ENCODE results near the gene C19orf81. TPM values are rescaled to one million over a fixed set of nuclear protein-coding genes. Genes with fewer than 3 reads are reported as not detected.
"Not testable (repeated sequence)": the region's sequence is repeated elsewhere in the genome, so short reads cannot be mapped to it uniquely, and the experiment has no call there.

C19orf81 gene
- total RNA-seq, 1 donor from 2014 or later: not detected

DNA sequence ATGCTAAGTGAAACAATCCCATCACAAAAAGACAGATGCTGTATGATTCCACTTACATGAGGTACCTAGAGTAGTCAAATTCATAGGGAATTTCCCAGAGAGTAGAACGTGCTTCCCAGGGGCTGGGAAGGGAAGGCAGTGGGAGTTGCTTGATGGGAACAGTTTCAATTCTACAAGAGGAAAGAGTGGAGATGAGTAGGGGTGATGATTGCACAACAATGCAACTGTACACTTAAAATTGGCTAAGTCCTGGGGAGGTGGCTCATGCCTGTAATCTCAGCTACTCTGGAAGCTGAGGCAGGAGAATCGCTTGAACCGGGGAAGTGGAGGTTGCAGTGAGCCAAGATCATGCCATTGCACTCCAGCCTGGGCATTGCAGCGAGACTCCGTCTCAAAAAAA, 30.9 kb upstream of the C19orf81 start:
- H3K9me3 ChIP-seq (ENCODE audit: insufficient read depth, low read depth, low read length); H3K9ac ChIP-seq (ENCODE audit: low read length); H2AFZ ChIP-seq (ENCODE audit: low read depth, low read length); H3K27ac Mint-ChIP-seq (ENCODE audit: unreplicated experiment); H3K27ac ChIP-seq (ENCODE audit: low read depth, low read length); FAIRE-seq; H3K4me3 Mint-ChIP-seq (ENCODE audit: unreplicated experiment); H3K36me3 ChIP-seq (ENCODE audit: insufficient read depth, low read length); H3K4me1 ChIP-seq (ENCODE audit: insufficient read depth, low read length); H3K9me3 Mint-ChIP-seq (ENCODE audit: unreplicated experiment); H3K36me3 Mint-ChIP-seq (ENCODE audit: low read depth, unreplicated experiment); H3K4me2 ChIP-seq (ENCODE audit: low read length); H3K27me3 Mint-ChIP-seq (ENCODE audit: low read depth, unreplicated experiment); H4K20me1 ChIP-seq (ENCODE audit: insufficient read depth, low read length); H3K27me3 ChIP-seq (ENCODE audit: insufficient read depth, low read length); H3K4me3 ChIP-seq (ENCODE audit: insufficient read depth, low read depth, low read length); H3K4me1 Mint-ChIP-seq (ENCODE audit: low read depth, unreplicated experiment); H3K79me2 ChIP-seq (ENCODE audit: insufficient read depth, low read length); DNase-seq (ENCODE audit: low read depth): not testable (repeated sequence)

DNA sequence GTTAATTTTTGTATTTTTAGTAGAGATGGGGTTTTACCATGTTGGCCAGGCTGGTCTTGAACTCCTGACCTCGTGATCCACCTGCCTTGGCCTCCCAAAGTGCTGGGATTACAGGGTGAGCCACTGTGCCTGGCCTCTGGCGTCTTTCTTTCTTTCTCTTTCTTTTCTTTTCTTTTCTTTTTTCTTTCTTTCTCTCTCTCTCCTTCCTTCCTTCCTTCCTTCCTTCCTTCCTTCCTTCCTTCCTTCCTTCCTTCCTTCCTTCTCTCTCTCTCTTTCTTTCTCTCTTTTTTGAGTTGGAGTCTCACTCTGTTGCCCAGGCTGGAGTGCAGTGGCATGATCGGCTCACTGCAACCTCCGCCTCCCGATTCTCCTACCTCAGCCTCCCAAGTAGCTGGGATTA, 30.1 kb upstream of the C19orf81 start:
- H3K9me3 Mint-ChIP-seq (ENCODE audit: unreplicated experiment); H3K9me3 ChIP-seq (ENCODE audit: insufficient read depth, low read depth, low read length); H3K27me3 Mint-ChIP-seq (ENCODE audit: low read depth, unreplicated experiment); H4K20me1 ChIP-seq (ENCODE audit: insufficient read depth, low read length); H3K4me1 ChIP-seq (ENCODE audit: insufficient read depth, low read length); H3K36me3 ChIP-seq (ENCODE audit: insufficient read depth, low read length); H3K4me3 Mint-ChIP-seq (ENCODE audit: unreplicated experiment); H3K4me3 ChIP-seq (ENCODE audit: insufficient read depth, low read depth, low read length); H3K4me2 ChIP-seq (ENCODE audit: low read length); H3K27ac Mint-ChIP-seq (ENCODE audit: unreplicated experiment); FAIRE-seq; H3K4me1 Mint-ChIP-seq (ENCODE audit: low read depth, unreplicated experiment); H3K9ac ChIP-seq (ENCODE audit: low read length); DNase-seq (ENCODE audit: low read depth); H3K27me3 ChIP-seq (ENCODE audit: insufficient read depth, low read length); H2AFZ ChIP-seq (ENCODE audit: low read depth, low read length); H3K27ac ChIP-seq (ENCODE audit: low read depth, low read length); H3K36me3 Mint-ChIP-seq (ENCODE audit: low read depth, unreplicated experiment); H3K79me2 ChIP-seq (ENCODE audit: insufficient read depth, low read length): not testable (repeated sequence)

DNA sequence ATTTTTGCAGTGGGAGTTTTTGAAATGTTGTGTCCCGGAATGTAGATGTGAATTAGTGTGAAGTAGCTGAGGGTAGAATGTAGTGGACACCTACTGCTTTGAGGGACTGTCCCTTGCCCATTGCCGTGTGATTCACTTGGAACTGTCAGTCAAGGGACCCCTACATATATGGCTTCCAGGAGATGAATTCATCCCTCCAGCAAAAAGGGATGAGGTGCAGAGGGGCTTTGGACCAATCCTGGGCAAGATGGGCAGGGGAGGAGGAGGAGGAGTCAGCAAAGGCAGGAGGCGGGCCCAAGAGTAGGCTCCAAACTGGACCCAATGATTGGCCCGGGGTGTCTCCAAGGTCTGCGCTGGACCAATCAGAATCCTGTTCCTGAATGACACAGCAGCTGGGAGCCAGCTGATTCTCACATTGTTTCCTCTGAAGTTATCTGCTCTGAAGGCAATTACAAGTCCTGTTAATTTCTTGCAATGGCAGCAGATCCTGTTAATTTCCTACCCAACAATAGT, 28.8 kb upstream of the C19orf81 start:
- not testable (repeated sequence) for H3K36me3 ChIP-seq (ENCODE audit: insufficient read depth, low read length); H3K27me3 Mint-ChIP-seq (ENCODE audit: low read depth, unreplicated experiment); H3K27me3 ChIP-seq (ENCODE audit: insufficient read depth, low read length); H3K27ac ChIP-seq (ENCODE audit: low read depth, low read length); H2AFZ ChIP-seq (ENCODE audit: low read depth, low read length); H4K20me1 ChIP-seq (ENCODE audit: insufficient read depth, low read length); H3K9me3 ChIP-seq (ENCODE audit: insufficient read depth, low read depth, low read length); H3K4me3 ChIP-seq (ENCODE audit: insufficient read depth, low read depth, low read length); FAIRE-seq; H3K9ac ChIP-seq (ENCODE audit: low read length); H3K9me3 Mint-ChIP-seq (ENCODE audit: unreplicated experiment); H3K4me2 ChIP-seq (ENCODE audit: low read length); H3K36me3 Mint-ChIP-seq (ENCODE audit: low read depth, unreplicated experiment); H3K27ac Mint-ChIP-seq (ENCODE audit: unreplicated experiment); H3K4me1 Mint-ChIP-seq (ENCODE audit: low read depth, unreplicated experiment); H3K4me1 ChIP-seq (ENCODE audit: insufficient read depth, low read length); DNase-seq (ENCODE audit: low read depth); H3K79me2 ChIP-seq (ENCODE audit: insufficient read depth, low read length); H3K4me3 Mint-ChIP-seq (ENCODE audit: unreplicated experiment)

DNA sequence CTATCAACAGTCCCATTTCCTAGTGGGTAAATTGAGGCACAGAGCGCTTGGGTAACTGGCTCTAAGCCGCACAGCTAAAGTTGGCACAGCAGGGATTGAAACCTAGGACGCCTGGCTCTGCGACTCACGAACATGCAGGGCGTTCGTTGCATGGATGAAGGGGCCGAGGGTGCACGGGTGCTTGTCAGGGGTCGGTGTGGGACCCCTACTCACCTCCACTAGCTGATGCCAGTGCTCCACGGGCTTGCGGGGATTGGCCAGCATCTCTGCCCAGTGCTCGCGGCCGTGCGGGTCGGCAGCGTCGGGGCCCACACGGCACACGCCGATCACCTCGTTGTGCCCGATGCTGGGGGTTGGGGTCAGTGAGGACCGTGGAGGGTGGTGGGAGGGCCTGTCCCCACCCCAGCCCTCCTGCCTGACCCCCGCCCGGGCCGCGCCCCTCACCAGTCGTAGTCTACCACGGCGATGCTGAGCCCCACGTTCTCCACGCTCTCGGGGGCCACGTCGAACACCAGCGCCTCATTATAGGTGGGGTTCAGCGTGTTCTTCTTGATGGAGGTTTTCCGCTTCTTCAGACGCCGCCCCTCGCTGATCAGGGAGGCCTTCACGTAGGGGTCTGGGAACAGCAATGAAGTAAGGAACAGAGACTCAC, 24.2 kb upstream of the C19orf81 start:
- DNase-seq (ENCODE audit: low read depth) (no peak), FAIRE-seq (no peak)
- Histone ChIP-seq H4K20me1 (ENCODE audit: insufficient read depth, low read length) (no peaks in the 10 kb centered on the region), H2AFZ (ENCODE audit: low read depth, low read length) (no peak overlapping the region), H3K36me3 (ENCODE audit: insufficient read depth, low read length) (no peaks in the 10 kb centered on the region), H3K27ac (ENCODE audit: low read depth, low read length) (no peak overlapping the region), H3K27me3 (ENCODE audit: insufficient read depth, low read length) (no peaks in the 10 kb centered on the region), H3K4me3 (ENCODE audit: insufficient read depth, low read depth, low read length) (no peak overlapping the region), H3K9me3 (ENCODE audit: insufficient read depth, low read depth, low read length) (no peaks in the 10 kb centered on the region), H3K79me2 (ENCODE audit: insufficient read depth, low read length) (no peaks in the 10 kb centered on the region), H3K4me1 (ENCODE audit: insufficient read depth, low read length) (no peaks in the 10 kb centered on the region), H3K4me2 (ENCODE audit: low read length) (no peak overlapping the region), H3K9ac (ENCODE audit: low read length) (no peak overlapping the region)
- Mint-ChIP-seq H3K9me3 (ENCODE audit: unreplicated experiment) (peaks cover 20% of the 10 kb centered on the region), H3K27ac (ENCODE audit: unreplicated experiment) (no peak overlapping the region), H3K27me3 (ENCODE audit: low read depth, unreplicated experiment) (no peaks in the 10 kb centered on the region), H3K4me1 (ENCODE audit: low read depth, unreplicated experiment) (no peaks in the 10 kb centered on the region), H3K4me3 (ENCODE audit: unreplicated experiment) (no peak overlapping the region), H3K36me3 (ENCODE audit: low read depth, unreplicated experiment) (peaks cover 1% of the 10 kb centered on the region)
- TF ChIP-seq, protein P1, sequence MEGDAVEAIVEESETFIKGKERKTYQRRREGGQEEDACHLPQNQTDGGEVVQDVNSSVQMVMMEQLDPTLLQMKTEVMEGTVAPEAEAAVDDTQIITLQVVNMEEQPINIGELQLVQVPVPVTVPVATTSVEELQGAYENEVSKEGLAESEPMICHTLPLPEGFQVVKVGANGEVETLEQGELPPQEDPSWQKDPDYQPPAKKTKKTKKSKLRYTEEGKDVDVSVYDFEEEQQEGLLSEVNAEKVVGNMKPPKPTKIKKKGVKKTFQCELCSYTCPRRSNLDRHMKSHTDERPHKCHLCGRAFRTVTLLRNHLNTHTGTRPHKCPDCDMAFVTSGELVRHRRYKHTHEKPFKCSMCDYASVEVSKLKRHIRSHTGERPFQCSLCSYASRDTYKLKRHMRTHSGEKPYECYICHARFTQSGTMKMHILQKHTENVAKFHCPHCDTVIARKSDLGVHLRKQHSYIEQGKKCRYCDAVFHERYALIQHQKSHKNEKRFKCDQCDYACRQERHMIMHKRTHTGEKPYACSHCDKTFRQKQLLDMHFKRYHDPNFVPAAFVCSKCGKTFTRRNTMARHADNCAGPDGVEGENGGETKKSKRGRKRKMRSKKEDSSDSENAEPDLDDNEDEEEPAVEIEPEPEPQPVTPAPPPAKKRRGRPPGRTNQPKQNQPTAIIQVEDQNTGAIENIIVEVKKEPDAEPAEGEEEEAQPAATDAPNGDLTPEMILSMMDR (IDR thresholded peaks at IDR 0.05; ENCODE audit: insufficient read depth, low read depth, low read length): no peak
- TF ChIP-seq EZH2 (IDR thresholded peaks at IDR 0.05; ENCODE audit: insufficient read depth, low read length): no peak
